GM21390 (cell line): Measurements from ENCODE around the gene MCM5.
A peak's percentile ranks its signal among the peaks of the same experiment; 100 is the strongest.
"Not testable (repeated sequence)": the region's sequence is repeated elsewhere in the genome, so short reads cannot be mapped to it uniquely, and the experiment has no call there.

Experiments
- ATAC-seq: cut with Tn5 transposase; IDR thresholded peaks from one replicate; pipeline ENCODE4 v1.9.1; 2021; ENCODE audit not compliant: unreplicated experiment

MCM5 gene

GRCh38 chr22:35399678-35400500 is at the start of gene MCM5:
MCM5 (plus strand) TSS chr22:35400140; CDS start chr22:35400439, 299 bp downstream.
- peak; percentile 88 for ATAC-seq

GRCh38 chr22:35350539-35351503 is 49.1 kb upstream of the MCM5 start:
- ATAC-seq = peak; percentile 81

GRCh38 chr22:35352214-35353111 is 47.5 kb upstream of the MCM5 start:
- ATAC-seq = no peak

GRCh38 chr22:35353318-35353717 is 46.6 kb upstream of the MCM5 start:
- no peak for ATAC-seq

GRCh38 chr22:35354068-35354467 is 45.9 kb upstream of the MCM5 start:
- ATAC-seq = no peak

- ATAC-seq = no peak
Observed at GRCh38 chr22:35357883-35358621, 41.9 kb upstream of the MCM5 start.

GRCh38 chr22:35359380-35360065 is 40.4 kb upstream of the MCM5 start:
- ATAC-seq = no peak

- ATAC-seq = no peak
Observed at GRCh38 chr22:35361001-35361558, 38.9 kb upstream of the MCM5 start.

GRCh38 chr22:35363566-35364086 is 36.3 kb upstream of the MCM5 start:
- ATAC-seq = no peak

- ATAC-seq = not testable (repeated sequence)
Observed at GRCh38 chr22:35364230-35364629, 35.7 kb upstream of the MCM5 start.

GRCh38 chr22:35367331-35367886 is 32.5 kb upstream of the MCM5 start:
- no peak for ATAC-seq

- ATAC-seq = no peak
Observed at GRCh38 chr22:35368386-35368785, 31.6 kb upstream of the MCM5 start.

GRCh38 chr22:35369996-35370395 is 29.9 kb upstream of the MCM5 start:
- ATAC-seq = no peak

- ATAC-seq = no peak
Observed at GRCh38 chr22:35373781-35374180, 26.2 kb upstream of the MCM5 start.

- ATAC-seq = no peak
Observed at GRCh38 chr22:35375031-35375430, 24.9 kb upstream of the MCM5 start.

GRCh38 chr22:35375526-35375925 is 24.4 kb upstream of the MCM5 start:
- no peak for ATAC-seq

GRCh38 chr22:35376728-35377472 is 23.0 kb upstream of the MCM5 start:
- ATAC-seq = peak; percentile 53

GRCh38 chr22:35377735-35378134 is 22.2 kb upstream of the MCM5 start:
- no peak for ATAC-seq
